Liver (tissue), 9 donors: Measurements from ENCODE around the gene PSPN. TPM values are rescaled to one million over a fixed set of nuclear protein-coding genes. Genes with fewer than 3 reads are reported as not detected.
"Not testable (repeated sequence)": the region's sequence is repeated elsewhere in the genome, so short reads cannot be mapped to it uniquely, and the experiment has no call there.

Experiments
- DNase-seq: peaks from one replicate; pipeline ENCODE4 v3.0.0-alpha.2; 2017; ENCODE audit warnings: low spot score
- H3K27ac ChIP-seq, 2 donors: one replicate each; pipeline ENCODE4 v1.7.0; 2013; ENCODE audit warnings: inconsistent platforms in 2 of 2, low read length in 2 of 2, control low read depth in 1 of 2, low read depth in 1 of 2, mild to moderate bottlenecking in 1 of 2
- H3K27me3 ChIP-seq, 4 donors: one replicate each; pipeline versions ENCODE4 v1.6.1 to v1.7.0; 2013; ENCODE audit warnings: low read length in 3 of 4, inconsistent platforms in 1 of 4, mild to moderate bottlenecking in 1 of 4, moderate library complexity in 1 of 4; ENCODE audit not compliant: control insufficient read depth in 4 of 4, insufficient read depth in 4 of 4
- H3K36me3 ChIP-seq, 4 donors: one replicate each; pipeline versions ENCODE4 v1.6.1 to v1.7.0; 2013; ENCODE audit warnings: low read length in 3 of 4, mild to moderate bottlenecking in 3 of 4, low read depth in 1 of 4, moderate library complexity in 1 of 4; ENCODE audit not compliant: control insufficient read depth in 4 of 4, insufficient read depth in 3 of 4
- H3K4me1 ChIP-seq, 4 donors: one replicate each; pipeline versions ENCODE4 v1.6.1 to v1.7.0; 2013; ENCODE audit warnings: low read length in 3 of 4, mild to moderate bottlenecking in 3 of 4, moderate library complexity in 1 of 4; ENCODE audit not compliant: control insufficient read depth in 4 of 4, insufficient read depth in 4 of 4
- H3K4me3 ChIP-seq, 3 donors: one replicate each; pipeline versions ENCODE4 v1.6.1 to v1.7.0; 2013; ENCODE audit warnings: low read length in 3 of 3, control low read depth in 1 of 3, low read depth in 1 of 3, mild to moderate bottlenecking in 1 of 3
- H3K9ac ChIP-seq, 2 donors: one replicate each; pipeline ENCODE4 v1.7.0; 2013; ENCODE audit warnings: low read length in 2 of 2, mild to moderate bottlenecking in 2 of 2, moderate library complexity in 2 of 2, control low read depth in 1 of 2, low read depth in 1 of 2
- H3K9me3 ChIP-seq, 4 donors: one replicate each; pipeline versions ENCODE4 v1.6.1 to v1.7.0; 2013; ENCODE audit warnings: low read length in 3 of 4; ENCODE audit not compliant: control insufficient read depth in 4 of 4
- ATF3 ChIP-seq: IDR thresholded peaks from 2 replicates; pipeline ENCODE4 v1.6.1; 2016; ENCODE audit warnings: antibody characterized with exemption
- CTCF ChIP-seq: fragments of 150-350 bp; IDR thresholded peaks from 2 replicates; pipeline ENCODE4 v1.5.1; 2017; ENCODE audit warnings: improper control_type of control experiment, low read depth, low read length; ENCODE audit not compliant: missing input control
- FOXA1 ChIP-seq: IDR thresholded peaks from 2 replicates; pipeline ENCODE4 v1.6.1; 2016; ENCODE audit warnings: antibody characterized with exemption
- GABPA ChIP-seq, 2 donors: IDR thresholded peaks in 1 of 2; conservative IDR thresholded peaks in 1 of 2; 2 replicates each; pipeline ENCODE4 v1.6.1; 2016; ENCODE audit warnings: antibody characterized with exemption in 2 of 2, mild to moderate bottlenecking in 1 of 2, moderate library complexity in 1 of 2
- HNF4A ChIP-seq, 2 donors: conservative IDR thresholded peaks; 2 replicates each; pipeline ENCODE4 v1.6.1; 2016; ENCODE audit warnings: antibody characterized with exemption in 2 of 2, mild to moderate bottlenecking in 2 of 2
- HNF4G ChIP-seq: IDR thresholded peaks from 2 replicates; pipeline ENCODE4 v1.6.1; 2016; ENCODE audit warnings: antibody characterized with exemption
- MAX ChIP-seq: IDR thresholded peaks from 2 replicates; pipeline ENCODE4 v1.6.1; 2016; ENCODE audit warnings: antibody characterized with exemption
- NR2F2 ChIP-seq: IDR thresholded peaks from 2 replicates; pipeline ENCODE4 v1.6.1; 2016; ENCODE audit warnings: antibody characterized with exemption
- RAD21 ChIP-seq, 2 donors: IDR thresholded peaks; 2 replicates each; pipeline ENCODE4 v1.6.1; 2016; ENCODE audit warnings: antibody characterized with exemption in 2 of 2, mild to moderate bottlenecking in 2 of 2
- RXRA ChIP-seq, 2 donors: IDR thresholded peaks; 2 replicates each; pipeline ENCODE4 v1.6.1; 2017 to 2018; ENCODE audit warnings: antibody characterized with exemption in 2 of 2, mild to moderate bottlenecking in 1 of 2
- WGBS: extraction: QIAGEN DNeasy Blood & Tissue Kit; methylation state at CpG from one replicate; pipeline ENCODE4 v1.1.7; 2013; 5-methylcytosine and 5-hydroxymethylcytosine counted together
- polyA plus RNA-seq, 2 donors: library from polyadenylated mRNA; stranded (reverse) in 1 of 2; unstranded in 1 of 2; fragments of 200-250 nt in 1 of 2; fragments of >200 nt in 1 of 2; fragmentation: Nextera tagmentation in 1 of 2; extraction: Ambion mirVana in 1 of 2; gene quantifications; one replicate each; pipeline versions ENCODE4 v1.2.1 to v1.2.3, GENCODE V29; 2013 to 2015
- total RNA-seq, 2 donors: library from RNA; depleted of rRNA; stranded (reverse); fragments of >200 nt; gene quantifications; one replicate each; pipeline ENCODE4 v1.2.3, GENCODE V29; 2014
- donor health status: healthy.
- donor health status: healthy.
- donor health status: healthy.
- donor health status: healthy.
- donor health status: healthy.

The PSPN gene
- total and polyA plus RNA-seq, 4 donors: 0.51 to 0.75 (median 0.62) TPM

GRCh38 chr19:6359568-6360341, 16.0 kb downstream of the PSPN start:
- Histone ChIP-seq H3K27me3 (no peaks in the 10 kb centered on the region), H3K9ac (no peak overlapping the region), H3K4me1 (peaks cover 0 to 11% (median 5%) of the 10 kb centered on the region in 4 donors), H3K9me3 (no peaks in the 10 kb centered on the region), H3K4me3 (no peak overlapping the region), H3K27ac (no peak overlapping the region), H3K36me3 (peaks cover 0 to 3% (median 1%) of the 10 kb centered on the region in 4 donors)
- TF ChIP-seq CTCF (no peak), HNF4A (conservative IDR thresholded peaks at IDR 0.05) (no peak), HNF4G (no peak), RXRA (IDR thresholded peaks at IDR 0.05) (no peak)
- DNase-seq: no peak
- 94% methylated on average over 5 of the region's 5 CpGs for WGBS

- no peak for DNase-seq
- no peaks in the 10 kb centered on the region for H3K27me3 ChIP-seq
- no peak overlapping the region for H3K27ac ChIP-seq
- peaks cover 0 to 11% (median 4%) of the 10 kb centered on the region in 4 donors for H3K4me1 ChIP-seq
- H3K36me3 ChIP-seq: no peaks in the 10 kb centered on the region
- no peak overlapping the region for H3K4me3 ChIP-seq
- H3K9ac ChIP-seq: no peak overlapping the region
- 75% methylated on average over 9 of the region's 9 CpGs for WGBS
- TF ChIP-seq NR2F2 (no peak), FOXA1 (no peak), RAD21 (IDR thresholded peaks at IDR 0.05) (no peak)
- no peaks in the 10 kb centered on the region for H3K9me3 ChIP-seq
Observed at GRCh38 chr19:6358003-6358402, 17.7 kb downstream of the PSPN start.

- WGBS: 85% methylated on average over 14 of the region's 14 CpGs
- TF ChIP-seq MAX (no peak), ATF3 (no peak), GABPA (IDR thresholded peaks at IDR 0.05 in 1 of 2, conservative IDR thresholded peaks at IDR 0.05 in 1 of 2) (no peak)
- H3K27me3 ChIP-seq: no peaks in the 10 kb centered on the region
- H3K4me3 ChIP-seq: no peak overlapping the region
- H3K27ac ChIP-seq: no peak overlapping the region
- H3K9me3 ChIP-seq: no peaks in the 10 kb centered on the region
- peaks cover 0 to 3% (median 1%) of the 10 kb centered on the region in 4 donors for H3K4me1 ChIP-seq
- peaks cover 0 to 2% (median 0%) of the 10 kb centered on the region in 4 donors for H3K36me3 ChIP-seq
- no peak for DNase-seq
- no peak overlapping the region for H3K9ac ChIP-seq
Observed at GRCh38 chr19:6357174-6357573, 18.6 kb downstream of the PSPN start.

GRCh38 chr19:6355321-6356040, 20.3 kb downstream of the PSPN start:
- not testable (repeated sequence) for H3K27ac ChIP-seq, H3K9me3 ChIP-seq, DNase-seq, H3K27me3 ChIP-seq, H3K4me3 ChIP-seq, H3K4me1 ChIP-seq, H3K36me3 ChIP-seq, H3K9ac ChIP-seq
- 95% methylated on average over 43 of the region's 46 CpGs for WGBS
